SH-SY5Y (cell line): Measurements from ENCODE around the gene CREB1.

Source experiments
- GATA2 ChIP-seq: IDR thresholded peaks from 2 replicates; pipeline ENCODE4 v1.6.1; 2011; ENCODE audit warnings: mild to moderate bottlenecking, low read depth, low read length
- GATA3 ChIP-seq: IDR thresholded peaks from 2 replicates; pipeline ENCODE4 v1.6.1; 2011; ENCODE audit warnings: low read depth, mild to moderate bottlenecking, low read length, moderate library complexity

DNA sequence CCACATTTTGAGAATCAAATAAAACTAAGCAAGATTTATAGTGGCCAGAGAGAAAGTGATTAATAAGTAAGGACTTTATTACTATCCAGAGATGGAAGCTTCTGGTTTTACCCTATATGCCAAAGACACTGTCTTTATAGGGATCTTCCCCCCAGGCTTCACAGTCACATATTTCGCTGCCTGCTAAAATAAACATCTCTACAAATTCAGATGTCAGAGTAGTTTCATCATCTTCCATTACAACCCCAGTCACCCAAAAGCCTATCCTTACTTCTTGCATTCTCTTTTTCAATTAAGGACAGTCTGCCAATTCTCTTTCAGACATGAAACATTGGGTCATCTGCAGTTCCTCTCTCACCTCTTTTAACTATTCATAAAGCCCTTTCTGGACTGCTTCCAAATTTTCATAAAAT lies 28.3 kb downstream of the CREB1 start:
- no peak for TF ChIP-seq GATA3
- TF ChIP-seq GATA2: no peak
